ENCODE measurements around the gene PARVB. TPM values are rescaled to one million over a fixed set of nuclear protein-coding genes. Genes with fewer than 3 reads are reported as not detected.

PARVB gene
- total and polyA plus RNA-seq, 11 donors, result 54.9 to 172 (median 95.8) TPM

DNA sequence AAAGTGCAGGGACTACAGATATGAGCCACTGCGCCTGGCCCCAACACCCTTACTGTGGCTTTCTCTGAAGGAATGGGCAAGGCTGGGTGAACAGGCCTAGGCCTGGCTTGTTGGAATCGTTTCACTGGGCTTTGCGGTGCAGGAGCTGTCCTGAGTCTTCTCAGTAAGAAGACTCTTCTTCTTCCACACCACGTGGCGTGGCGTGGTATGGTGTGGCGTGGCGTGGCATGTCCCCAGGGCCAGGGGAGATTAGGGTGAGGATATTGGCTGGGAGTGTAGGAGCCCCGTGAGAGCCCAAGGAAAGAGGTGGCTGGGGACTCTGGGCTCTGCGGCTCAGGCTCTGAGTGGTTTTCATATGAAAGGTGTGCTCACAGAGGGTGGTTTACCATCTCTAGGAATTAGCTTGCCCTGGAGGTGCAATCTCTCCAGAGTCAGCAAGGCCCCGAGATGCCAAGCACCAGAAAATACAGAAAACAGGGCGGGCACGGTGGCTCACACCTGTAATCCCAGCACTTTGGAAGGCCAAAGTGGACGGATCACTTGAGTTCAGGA is 70.7 kb downstream of the PARVB start:
- H3K36me3 ChIP-seq, result peaks cover 0 to 58% (median 34%) of the 10 kb centered on the region in 9 donors
- intact Hi-C loops (cut with DNase I), result loop anchor here in 1 of 10 donors (5.0 kb wide), 1 partner anchor 532 kb away; no protein-coding TSS in a partner anchor
- TF ChIP-seq POLR2A (IDR thresholded peaks at IDR 0.05), result no peak
- TF ChIP-seq, protein P1, sequence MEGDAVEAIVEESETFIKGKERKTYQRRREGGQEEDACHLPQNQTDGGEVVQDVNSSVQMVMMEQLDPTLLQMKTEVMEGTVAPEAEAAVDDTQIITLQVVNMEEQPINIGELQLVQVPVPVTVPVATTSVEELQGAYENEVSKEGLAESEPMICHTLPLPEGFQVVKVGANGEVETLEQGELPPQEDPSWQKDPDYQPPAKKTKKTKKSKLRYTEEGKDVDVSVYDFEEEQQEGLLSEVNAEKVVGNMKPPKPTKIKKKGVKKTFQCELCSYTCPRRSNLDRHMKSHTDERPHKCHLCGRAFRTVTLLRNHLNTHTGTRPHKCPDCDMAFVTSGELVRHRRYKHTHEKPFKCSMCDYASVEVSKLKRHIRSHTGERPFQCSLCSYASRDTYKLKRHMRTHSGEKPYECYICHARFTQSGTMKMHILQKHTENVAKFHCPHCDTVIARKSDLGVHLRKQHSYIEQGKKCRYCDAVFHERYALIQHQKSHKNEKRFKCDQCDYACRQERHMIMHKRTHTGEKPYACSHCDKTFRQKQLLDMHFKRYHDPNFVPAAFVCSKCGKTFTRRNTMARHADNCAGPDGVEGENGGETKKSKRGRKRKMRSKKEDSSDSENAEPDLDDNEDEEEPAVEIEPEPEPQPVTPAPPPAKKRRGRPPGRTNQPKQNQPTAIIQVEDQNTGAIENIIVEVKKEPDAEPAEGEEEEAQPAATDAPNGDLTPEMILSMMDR (IDR thresholded peaks at IDR 0.05), result no peak
- H3K9me3 ChIP-seq, result no peaks in the 10 kb centered on the region
- ATAC-seq (no peak), DNase-seq (peak in 2 of 5 donors; percentile 8 to 20)
- no peaks in the 10 kb centered on the region for H3K27me3 ChIP-seq
- H3K4me1 ChIP-seq, result peaks cover 0 to 8% (median 0%) of the 10 kb centered on the region in 12 donors
- 88 to 98% (median 93%) methylated on average over 13 to 14 of the region's 14 CpGs for WGBS, 4 donors
- H3K4me3 ChIP-seq, result no peak overlapping the region
- no peak overlapping the region for H3K27ac ChIP-seq

DNA sequence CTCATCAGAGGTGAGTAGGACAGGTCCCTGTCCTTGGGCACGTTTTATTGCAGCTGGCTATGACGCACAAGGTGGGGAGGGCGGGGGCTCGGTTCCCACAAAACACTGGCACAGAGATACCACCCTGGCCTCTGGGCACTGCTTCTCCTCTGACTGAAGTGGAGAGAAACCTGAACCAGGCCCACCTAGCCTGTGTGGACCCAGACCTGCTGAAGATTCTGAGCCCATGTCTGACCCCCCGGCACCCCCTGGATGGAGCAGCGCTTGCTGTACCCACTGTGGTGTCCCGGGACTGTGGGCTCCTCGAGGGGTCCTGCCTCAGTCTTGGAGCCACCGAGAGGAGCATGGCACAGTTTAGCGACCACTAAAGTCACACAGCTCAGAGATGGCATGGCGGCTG is 72.6 kb downstream of the PARVB start:
- Histone ChIP-seq H3K27me3 (no peaks in the 10 kb centered on the region), H3K27ac (no peak overlapping the region), H3K9me3 (no peaks in the 10 kb centered on the region), H3K4me1 (no peaks in the 10 kb centered on the region), H3K4me3 (no peak overlapping the region), H3K36me3 (peaks cover 0 to 67% (median 48%) of the 10 kb centered on the region in 9 donors)
- DNase-seq (peak in 3 of 5 donors; percentile 10 to 28 (median 15)), ATAC-seq (no peak)
- intact Hi-C loops (cut with DNase I), result no loop called here
- WGBS, 4 donors, result 89 to 98% (median 96%) methylated on average over 5 to 11 of the region's 11 CpGs
- no peak for TF ChIP-seq POLR2A (IDR thresholded peaks at IDR 0.05)
- TF ChIP-seq, protein P1 (IDR thresholded peaks at IDR 0.05), result no peak

DNA sequence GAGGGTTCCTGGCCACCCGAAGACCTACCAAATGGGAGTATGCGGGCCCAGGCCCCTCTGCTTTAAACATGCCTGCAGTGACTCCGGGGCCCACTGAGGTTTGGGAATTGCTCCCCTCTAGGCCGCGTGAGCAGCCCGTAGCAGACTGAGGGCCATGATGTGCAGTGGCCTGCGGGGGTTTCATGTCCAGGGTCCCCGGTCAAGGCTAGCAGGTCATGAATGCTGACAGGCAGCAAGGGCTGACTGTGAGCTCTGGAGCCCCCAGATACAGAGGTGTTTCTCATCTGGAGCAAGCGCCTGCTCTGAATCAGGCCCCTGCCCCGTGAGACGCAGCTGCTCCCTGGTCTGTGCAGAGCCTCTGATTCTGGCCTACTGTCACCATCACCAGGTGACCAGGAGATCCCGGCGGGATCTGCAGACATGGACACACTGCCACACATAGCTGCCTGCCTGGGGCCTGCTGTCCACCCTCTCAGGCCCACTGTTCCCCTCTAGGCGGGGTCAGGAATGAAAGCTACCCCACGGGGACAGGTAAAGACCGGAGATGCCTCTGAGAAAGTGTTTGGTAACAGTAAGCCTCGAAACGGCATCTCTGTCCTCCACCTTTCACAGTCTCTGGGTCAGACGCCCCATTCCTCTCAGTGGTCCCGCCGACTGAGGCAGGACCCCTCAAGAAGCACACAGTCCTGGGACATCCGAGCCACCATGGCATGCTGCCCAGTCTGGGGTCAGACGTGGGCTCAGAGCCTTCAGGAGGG is 73.3 kb downstream of the PARVB start:
- H3K27ac ChIP-seq, result no peak overlapping the region
- no peaks in the 10 kb centered on the region for H3K9me3 ChIP-seq
- 86 to 93% (median 92%) methylated on average over 13 to 23 of the region's 23 CpGs for WGBS, 4 donors
- intact Hi-C loops (cut with DNase I), result no loop called here
- DNase-seq (peak in 3 of 5 donors; percentile 10 to 37 (median 22)), ATAC-seq (peak in 1 of 4 donors; percentile 12)
- no peaks in the 10 kb centered on the region for H3K27me3 ChIP-seq
- TF ChIP-seq, protein P1 (IDR thresholded peaks at IDR 0.05), result no peak
- no peak for TF ChIP-seq POLR2A (IDR thresholded peaks at IDR 0.05)
- no peak overlapping the region for H3K4me3 ChIP-seq
- H3K4me1 ChIP-seq, result no peaks in the 10 kb centered on the region
- peaks cover 0 to 74% (median 55%) of the 10 kb centered on the region in 9 donors for H3K36me3 ChIP-seq

DNA sequence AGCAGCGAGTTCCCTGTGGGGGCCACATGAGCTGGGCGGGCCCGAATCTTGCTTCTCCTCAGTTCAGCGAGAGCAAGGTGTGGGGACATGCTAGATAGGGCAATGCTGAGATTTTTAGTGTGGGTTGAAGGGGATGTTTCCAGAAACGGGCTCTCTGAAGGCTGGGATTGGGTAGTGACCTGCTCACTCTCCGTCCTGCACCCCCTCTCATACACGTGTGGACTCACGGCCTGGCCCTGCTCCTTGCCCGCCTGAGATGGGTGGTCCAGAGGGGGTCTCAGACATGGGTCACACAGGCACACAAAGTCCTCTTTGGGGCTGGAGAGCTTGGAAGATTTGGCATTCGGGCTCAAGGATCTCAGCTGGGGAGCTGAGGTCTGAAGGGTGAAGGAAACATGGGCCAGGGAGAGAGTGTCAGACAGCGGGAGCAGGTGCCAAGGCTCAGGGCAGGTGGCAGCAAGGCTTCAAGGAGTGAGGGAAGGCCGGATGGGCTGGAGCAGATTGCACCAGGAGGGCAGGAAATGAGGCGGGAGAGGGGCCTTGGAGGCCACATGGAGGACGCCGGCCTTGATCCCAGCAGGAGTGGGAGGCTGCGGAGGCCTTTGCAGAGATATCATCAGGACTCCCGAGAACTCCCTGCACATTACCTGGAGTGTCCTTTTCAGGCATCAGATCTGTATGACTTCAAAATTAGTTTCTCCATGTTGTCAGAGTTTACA is 74.1 kb downstream of the PARVB start:
- TF ChIP-seq, protein P1 (IDR thresholded peaks at IDR 0.05), result no peak
- TF ChIP-seq POLR2A (IDR thresholded peaks at IDR 0.05), result no peak
- Histone ChIP-seq H3K4me3 (no peak overlapping the region), H3K27me3 (no peaks in the 10 kb centered on the region), H3K36me3 (peaks cover 0 to 77% (median 60%) of the 10 kb centered on the region in 9 donors), H3K27ac (no peak overlapping the region), H3K4me1 (no peaks in the 10 kb centered on the region), H3K9me3 (no peaks in the 10 kb centered on the region)
- DNase-seq (peak in 3 of 5 donors; percentile 21 to 32 (median 22)), ATAC-seq (peak in 2 of 4 donors; percentile 12 to 14)
- intact Hi-C loops (cut with DNase I), result no loop called here
- 81 to 96% (median 89%) methylated on average over 10 to 17 of the region's 17 CpGs for WGBS, 4 donors
